H9 (cell line): ENCODE data around the gene ITGB2. TPM values are rescaled to one million over a fixed set of nuclear protein-coding genes. Genes with fewer than 3 reads are reported as not detected.

Experiments used
- DNase-seq: peaks from one replicate; pipeline ENCODE4 v3.0.0-alpha.2; 2017
- H2AFZ ChIP-seq: one replicate; pipeline ENCODE4 v1.6.1; 2013; ENCODE audit warnings: mild to moderate bottlenecking, low read length, control low read depth, moderate library complexity
- H2AK5ac ChIP-seq: 2 replicates; pipeline ENCODE4 v1.6.1; 2013; ENCODE audit warnings: low read length, control low read depth, mixed read lengths; ENCODE audit not compliant: insufficient read length
- H2BK120ac ChIP-seq: one replicate; pipeline ENCODE4 v1.6.1; 2013; ENCODE audit warnings: low read depth, mild to moderate bottlenecking, low read length, control low read depth, inconsistent platforms; ENCODE audit not compliant: poor library complexity, severe bottlenecking
- H2BK12ac ChIP-seq: 2 replicates; pipeline ENCODE4 v1.6.1; 2013; ENCODE audit warnings: low read length, control low read depth, mixed read lengths, low read depth; ENCODE audit not compliant: insufficient read length
- H2BK15ac ChIP-seq: 2 replicates; pipeline ENCODE4 v1.6.1; 2013; ENCODE audit warnings: low read depth, low read length, control low read depth
- H2BK20ac ChIP-seq: one replicate; pipeline ENCODE4 v1.6.1; 2013; ENCODE audit warnings: low read depth, mild to moderate bottlenecking, low read length, control low read depth, inconsistent platforms; ENCODE audit not compliant: poor library complexity, severe bottlenecking
- H2BK5ac ChIP-seq: 2 replicates; pipeline ENCODE4 v1.6.1; 2013; ENCODE audit warnings: low read length, control low read depth, mixed read lengths; ENCODE audit not compliant: insufficient read length
- H3K14ac ChIP-seq: 2 replicates; pipeline ENCODE4 v1.6.1; 2013; ENCODE audit warnings: low read length, control low read depth; ENCODE audit not compliant: insufficient read depth
- H3K18ac ChIP-seq: 2 replicates; pipeline ENCODE4 v1.6.1; 2013; ENCODE audit warnings: low read depth, mild to moderate bottlenecking, mixed read lengths, low read length, control low read depth; ENCODE audit not compliant: insufficient read length
- H3K23ac ChIP-seq: 2 replicates; pipeline ENCODE4 v1.6.1; 2013; ENCODE audit warnings: low read length, control low read depth, mixed read lengths, low read depth; ENCODE audit not compliant: insufficient read length
- H3K23me2 ChIP-seq: 2 replicates; pipeline ENCODE4 v1.6.1; 2013; ENCODE audit warnings: low read depth, mild to moderate bottlenecking, mixed read lengths, low read length, control low read depth; ENCODE audit not compliant: insufficient read length, poor library complexity, severe bottlenecking
- H3K27ac ChIP-seq: 2 replicates; pipeline ENCODE4 v1.5.1; 2013; ENCODE audit warnings: low read length, control low read depth, mixed read lengths, low read depth; ENCODE audit not compliant: insufficient read length
- H3K27me3 ChIP-seq: 2 replicates; pipeline ENCODE4 v1.6.1; 2013; ENCODE audit warnings: low read length, control low read depth, inconsistent platforms; ENCODE audit not compliant: insufficient read depth
- H3K4ac ChIP-seq: 2 replicates; pipeline ENCODE4 v1.6.1; 2013; ENCODE audit warnings: low read depth, mild to moderate bottlenecking, control low read depth, inconsistent platforms, low read length, moderate library complexity
- H3K4me1 ChIP-seq: 2 replicates; pipeline ENCODE4 v1.6.1; 2013; ENCODE audit warnings: low read length, control low read depth, inconsistent platforms; ENCODE audit not compliant: insufficient read depth
- H3K4me2 ChIP-seq: 2 replicates; pipeline ENCODE4 v1.6.1; 2013; ENCODE audit warnings: low read length, control low read depth, mixed read lengths; ENCODE audit not compliant: insufficient read length, insufficient read depth
- H3K56ac ChIP-seq: 2 replicates; pipeline ENCODE4 v1.6.1; 2013; ENCODE audit warnings: low read depth, mild to moderate bottlenecking, mixed read lengths, low read length, control low read depth; ENCODE audit not compliant: insufficient read length
- H3K79me1 ChIP-seq: 2 replicates; pipeline ENCODE4 v1.6.1; 2013; ENCODE audit warnings: low read depth, mild to moderate bottlenecking, moderate library complexity, low read length, control low read depth, inconsistent platforms; ENCODE audit not compliant: insufficient read depth, poor library complexity, severe bottlenecking
- H3K79me2 ChIP-seq: 2 replicates; pipeline ENCODE4 v1.6.1; 2013; ENCODE audit warnings: low read length, control low read depth, inconsistent platforms; ENCODE audit not compliant: insufficient read depth
- H3K9ac ChIP-seq: 2 replicates; pipeline ENCODE4 v1.6.1; 2013; ENCODE audit warnings: low read length, control low read depth, mixed read lengths; ENCODE audit not compliant: insufficient read length; ENCODE audit errors: extremely low read depth
- H3K9me3 ChIP-seq: one replicate; pipeline ENCODE4 v1.6.1; 2013; ENCODE audit warnings: low read depth, low read length, inconsistent platforms; ENCODE audit not compliant: control insufficient read depth
- H3T11ph ChIP-seq: one replicate; pipeline ENCODE4 v1.6.1; 2013; ENCODE audit warnings: mild to moderate bottlenecking, low read length, control low read depth, inconsistent platforms
- H4K20me1 ChIP-seq: one replicate; pipeline ENCODE4 v1.6.1; 2013; ENCODE audit not compliant: control insufficient read depth, insufficient read length, insufficient read depth
- H4K5ac ChIP-seq: 2 replicates; pipeline ENCODE4 v1.6.1; 2013; ENCODE audit warnings: low read depth, mild to moderate bottlenecking, mixed read lengths, low read length, control low read depth; ENCODE audit not compliant: insufficient read length
- H4K8ac ChIP-seq: replicated peaks from 2 replicates; pipeline ENCODE4 v1.6.1; 2013; ENCODE audit warnings: low read length, control low read depth, mixed read lengths, low read depth; ENCODE audit not compliant: insufficient read length
- H4K91ac ChIP-seq: 2 replicates; pipeline ENCODE4 v1.6.1; 2013; ENCODE audit warnings: low read depth, mild to moderate bottlenecking, moderate library complexity, mixed read lengths, low read length, control low read depth; ENCODE audit not compliant: insufficient read length
- H3K27ac Mint-ChIP-seq, 3 experiments: 2 replicates in 2 of 3; 3 replicates in 1 of 3; pipeline ENCODE4 v1.8.0; 2020 to 2021; ENCODE audit warnings: mixed read lengths in 3 of 3, mild to moderate bottlenecking in 1 of 3, moderate library complexity in 1 of 3
- H3K27me3 Mint-ChIP-seq: 2 replicates; pipeline ENCODE4 v1.8.0; 2021; ENCODE audit warnings: low read depth, mild to moderate bottlenecking, moderate library complexity, mixed read lengths
- H3K36me3 Mint-ChIP-seq, 3 experiments: 2 replicates in 2 of 3; 3 replicates in 1 of 3; pipeline ENCODE4 v1.8.0; 2020 to 2021; ENCODE audit warnings: low read depth in 3 of 3, mixed read lengths in 3 of 3; ENCODE audit not compliant: insufficient read depth in 1 of 3
- H3K4me1 Mint-ChIP-seq, 2 experiments: 2 replicates each; pipeline ENCODE4 v1.8.0; 2020; ENCODE audit warnings: mixed read lengths in 2 of 2
- H3K4me3 Mint-ChIP-seq, 2 experiments: 2 replicates in 1 of 2; 3 replicates in 1 of 2; pipeline ENCODE4 v1.8.0; 2020 to 2021; ENCODE audit warnings: mild to moderate bottlenecking in 2 of 2, mixed read lengths in 2 of 2, moderate library complexity in 1 of 2
- H3K9me3 Mint-ChIP-seq, 2 experiments: 2 replicates in 1 of 2; 3 replicates in 1 of 2; pipeline ENCODE4 v1.8.0; 2020; ENCODE audit warnings: mild to moderate bottlenecking in 2 of 2, mixed read lengths in 2 of 2, moderate library complexity in 1 of 2
- WGBS: extraction: QIAGEN DNeasy Blood & Tissue Kit; methylation state at CpG from one replicate; pipeline ENCODE4 v1.1.7; 2013; ENCODE audit warnings: missing lambda C conversion rate, low lambda C conversion rate, mixed read lengths; ENCODE audit not compliant: insufficient read length; ENCODE audit errors: extremely low coverage; 5-methylcytosine and 5-hydroxymethylcytosine counted together
- total RNA-seq: library from RNA; stranded (reverse); gene quantifications from 2 replicates; pipeline ENCODE4 v1.2.1, GENCODE V29; 2021
- TF ChIP-seq, protein P1 (sequence below): fragments of 200-600 bp; sonication (generic); conservative IDR thresholded peaks from 3 replicates; pipeline ENCODE4 v1.8.0; 2021; ENCODE audit warnings: antibody characterized with exemption, mild to moderate bottlenecking

The ITGB2 gene
- total RNA-seq, 1 experiment from 2014 or later = 1.1 TPM

DNA sequence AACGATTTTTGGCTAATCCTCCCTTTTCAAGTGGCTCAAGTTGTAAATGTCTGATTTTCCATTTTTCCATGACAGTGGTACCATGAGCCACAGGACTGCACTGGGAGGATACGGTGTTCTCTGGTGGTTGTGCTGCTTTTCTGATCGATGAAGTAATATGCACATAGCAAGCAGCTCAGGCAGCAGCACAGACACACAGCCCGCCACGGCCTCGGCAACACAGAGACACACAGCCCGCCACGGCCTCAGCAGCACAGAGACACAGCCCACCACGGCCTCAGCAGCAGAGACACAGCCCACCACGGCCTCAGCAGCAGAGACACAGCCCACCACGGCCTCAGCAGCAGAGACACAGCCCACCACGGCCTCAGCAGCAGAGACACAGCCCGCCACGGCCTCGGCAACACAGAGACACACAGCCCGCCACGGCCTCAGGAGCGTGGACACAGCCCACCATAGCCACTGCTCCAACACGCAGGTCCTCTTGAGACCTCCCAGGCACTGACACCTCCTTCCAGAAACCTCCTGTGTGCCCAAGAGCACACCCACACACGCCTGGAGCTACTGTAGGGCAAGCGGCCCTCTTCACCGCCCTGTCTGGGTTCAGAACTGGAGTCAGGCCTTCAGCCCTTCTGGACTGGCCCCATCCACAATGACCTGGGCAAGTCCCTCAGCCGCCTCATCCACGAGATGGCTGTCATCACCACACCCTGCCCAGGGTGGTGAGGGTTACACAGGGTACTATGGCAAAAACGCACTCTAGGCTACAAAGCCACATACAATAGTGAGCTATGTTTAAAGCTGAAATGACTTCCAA, 57.6 kb downstream of the ITGB2 start:
- Mint-ChIP-seq H3K9me3 (no peaks in the 10 kb centered on the region), H3K27me3 (no peaks in the 10 kb centered on the region; the same call in 1 of the 2 replicates), H3K27ac (peak overlapping the region in 2 of 3 experiments; percentile 50 to 64; a peak in 3 of 7 replicates), H3K4me1 (peaks cover 22 to 23% of the 10 kb centered on the region in 2 experiments), H3K36me3 (peaks cover 37 to 60% (median 54%) of the 10 kb centered on the region in 3 experiments; a peak in 6 of 7 replicates), H3K4me3 (no peak overlapping the region)
- TF ChIP-seq, protein P1, sequence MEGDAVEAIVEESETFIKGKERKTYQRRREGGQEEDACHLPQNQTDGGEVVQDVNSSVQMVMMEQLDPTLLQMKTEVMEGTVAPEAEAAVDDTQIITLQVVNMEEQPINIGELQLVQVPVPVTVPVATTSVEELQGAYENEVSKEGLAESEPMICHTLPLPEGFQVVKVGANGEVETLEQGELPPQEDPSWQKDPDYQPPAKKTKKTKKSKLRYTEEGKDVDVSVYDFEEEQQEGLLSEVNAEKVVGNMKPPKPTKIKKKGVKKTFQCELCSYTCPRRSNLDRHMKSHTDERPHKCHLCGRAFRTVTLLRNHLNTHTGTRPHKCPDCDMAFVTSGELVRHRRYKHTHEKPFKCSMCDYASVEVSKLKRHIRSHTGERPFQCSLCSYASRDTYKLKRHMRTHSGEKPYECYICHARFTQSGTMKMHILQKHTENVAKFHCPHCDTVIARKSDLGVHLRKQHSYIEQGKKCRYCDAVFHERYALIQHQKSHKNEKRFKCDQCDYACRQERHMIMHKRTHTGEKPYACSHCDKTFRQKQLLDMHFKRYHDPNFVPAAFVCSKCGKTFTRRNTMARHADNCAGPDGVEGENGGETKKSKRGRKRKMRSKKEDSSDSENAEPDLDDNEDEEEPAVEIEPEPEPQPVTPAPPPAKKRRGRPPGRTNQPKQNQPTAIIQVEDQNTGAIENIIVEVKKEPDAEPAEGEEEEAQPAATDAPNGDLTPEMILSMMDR = no peak
- Histone ChIP-seq H3K27me3 (no peaks in the 10 kb centered on the region), H3K4me1 (peaks cover 8% of the 10 kb centered on the region; the same call in 1 of the 2 replicates), H3K23me2 (no peaks in the 10 kb centered on the region), H4K20me1 (peaks cover 3% of the 10 kb centered on the region), H4K5ac (no peak overlapping the region), H2BK12ac (no peak overlapping the region), H3K79me1 (peaks cover 7% of the 10 kb centered on the region), H3T11ph (no peak overlapping the region), H3K23ac (no peak overlapping the region), H3K9ac (no peak overlapping the region), H3K4me2 (no peak overlapping the region), H3K56ac (no peak overlapping the region), H4K8ac (no peak overlapping the region), H2BK20ac (no peak overlapping the region), H3K18ac (no peak overlapping the region), H2AK5ac (no peak overlapping the region), H2BK120ac (no peak overlapping the region), H3K79me2 (peaks cover 36% of the 10 kb centered on the region), H3K14ac (no peak overlapping the region; the same call in 1 of the 2 replicates), H2AFZ (no peak overlapping the region), H3K27ac (no peak overlapping the region), H2BK5ac (no peak overlapping the region), H3K4ac (no peak overlapping the region), H4K91ac (no peak overlapping the region), H3K9me3 (no peaks in the 10 kb centered on the region), H2BK15ac (no peak overlapping the region)
- WGBS = no CpG with 5 or more reads among the region's 25 CpGs
- DNase-seq = no peak
